H54 (cell line): Measurements from ENCODE around the gene RFPL2.

Experiments
- DNase-seq: peaks from one replicate; pipeline ENCODE4 v3.0.0; 2011; ENCODE audit warnings: low spot score, mixed read lengths; ENCODE audit not compliant: insufficient read length
- FAIRE-seq: peaks from 3 replicates; lab custom pipeline; 2011; peaks lifted over from hg19 to GRCh38; lab: Jason Lieb, UNC
- POLR2A ChIP-seq: IDR thresholded peaks from 2 replicates; pipeline ENCODE4 v1.6.1; 2011; ENCODE audit warnings: low read depth, mild to moderate bottlenecking, low read length

Gene RFPL2

GRCh38 chr22:32204856-32205722, at the start of gene RFPL2:
Gene RFPL2, minus strand, starts transcription at chr22:32205073. Its CDS starts 2,622 bp downstream, at chr22:32202451.
- TF ChIP-seq POLR2A, result no peak
- no peak for DNase-seq
- no peak for FAIRE-seq

GRCh38 chr22:32249231-32249630, 44.4 kb upstream of the RFPL2 start:
- TF ChIP-seq POLR2A, result no peak
- no peak for DNase-seq
- FAIRE-seq, result no peak

- DNase-seq (no peak), FAIRE-seq (no peak)
- no peak for TF ChIP-seq POLR2A
Observed at GRCh38 chr22:32248276-32248675, 43.4 kb upstream of the RFPL2 start.

GRCh38 chr22:32246166-32246565, 41.3 kb upstream of the RFPL2 start:
- no peak for DNase-seq
- no peak for FAIRE-seq
- TF ChIP-seq POLR2A, result no peak

- no peak for DNase-seq
- no peak for TF ChIP-seq POLR2A
- FAIRE-seq, result no peak
Observed at GRCh38 chr22:32245042-32245441, 40.2 kb upstream of the RFPL2 start.

GRCh38 chr22:32244547-32244946, 39.7 kb upstream of the RFPL2 start:
- DNase-seq (no peak), FAIRE-seq (no peak)
- no peak for TF ChIP-seq POLR2A

- FAIRE-seq (no peak), DNase-seq (no peak)
- TF ChIP-seq POLR2A, result no peak
Observed at GRCh38 chr22:32240461-32240860, 35.6 kb upstream of the RFPL2 start.

GRCh38 chr22:32237906-32238305, 33.0 kb upstream of the RFPL2 start:
- no peak for TF ChIP-seq POLR2A
- FAIRE-seq (no peak), DNase-seq (no peak)

- FAIRE-seq, result no peak
- no peak for DNase-seq
- TF ChIP-seq POLR2A, result no peak
Observed at GRCh38 chr22:32236970-32237369, 32.1 kb upstream of the RFPL2 start.

- FAIRE-seq (no peak), DNase-seq (no peak)
- no peak for TF ChIP-seq POLR2A
Observed at GRCh38 chr22:32233091-32233490, 28.2 kb upstream of the RFPL2 start.

- no peak for DNase-seq
- FAIRE-seq, result no peak
Observed at GRCh38 chr22:32232191-32232830, 27.4 kb upstream of the RFPL2 start.

GRCh38 chr22:32226326-32227104, 21.6 kb upstream of the RFPL2 start:
- TF ChIP-seq POLR2A, result no peak
- FAIRE-seq (no peak), DNase-seq (no peak)

More at GRCh38 chr22:32232191-32232830, 27.4 kb upstream of the RFPL2 start:
- no peak for TF ChIP-seq POLR2A

GRCh38 chr22:32222991-32223390, 18.1 kb upstream of the RFPL2 start:
- DNase-seq (no peak), FAIRE-seq (no peak)
- no peak for TF ChIP-seq POLR2A

GRCh38 chr22:32219026-32219425, 14.2 kb upstream of the RFPL2 start:
- no peak for TF ChIP-seq POLR2A
- no peak for DNase-seq
- FAIRE-seq, result no peak
